GM21367 (cell line): ENCODE data around the gene TMEM232.
"Not testable (repeated sequence)": the region's sequence is repeated elsewhere in the genome, so short reads cannot be mapped to it uniquely, and the experiment has no call there.

ENCODE experiments used
- ATAC-seq: cut with Tn5 transposase; IDR thresholded peaks from one replicate; pipeline ENCODE4 v1.9.1; 2021; ENCODE audit not compliant: unreplicated experiment

The TMEM232 gene

DNA sequence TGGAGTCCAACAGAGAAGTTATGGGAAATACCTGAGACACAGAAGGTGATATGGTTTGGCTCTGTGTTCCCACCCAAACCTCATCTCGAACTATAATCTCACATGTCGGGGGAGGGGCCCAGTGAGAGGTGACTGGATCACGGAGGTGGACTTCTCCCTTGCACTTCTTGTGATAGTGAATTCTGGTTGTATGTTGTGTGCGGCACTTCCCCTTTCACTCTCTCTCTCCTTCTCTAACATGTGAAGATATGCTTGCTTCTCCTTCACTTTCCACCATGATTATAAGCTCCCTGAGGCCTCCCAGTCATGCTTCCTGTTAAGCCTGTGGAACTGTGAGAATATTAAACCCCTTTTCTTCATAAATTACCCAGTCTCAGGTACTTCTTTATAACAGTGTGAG, 96.1 kb downstream of the TMEM232 start:
- ATAC-seq: no peak

DNA sequence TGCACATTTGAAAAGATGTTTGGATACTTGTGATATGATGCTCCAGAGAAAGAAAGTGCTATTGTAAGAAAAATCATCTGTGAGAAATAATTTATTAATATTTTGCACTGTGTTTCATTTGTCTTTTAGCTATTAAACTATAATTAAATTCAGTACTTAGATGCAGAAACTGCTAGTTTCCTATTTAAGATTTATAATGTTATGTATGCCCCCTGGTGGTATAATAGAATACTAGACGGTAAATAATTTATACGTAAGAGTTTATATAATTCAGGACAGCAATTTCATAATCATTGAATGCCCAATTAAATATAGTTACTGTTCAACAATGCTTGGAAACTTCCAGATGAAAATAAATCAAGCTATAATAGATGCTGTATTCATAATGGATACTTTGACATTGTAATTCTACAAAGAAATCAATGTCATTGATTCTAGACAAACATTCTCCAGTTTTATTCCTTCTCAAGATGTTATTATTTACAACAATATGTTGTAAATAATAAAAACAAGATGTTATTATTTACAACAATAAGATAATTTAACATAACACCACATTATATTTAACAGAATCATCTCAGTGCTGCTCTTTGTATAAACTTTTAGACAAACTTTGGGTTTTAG, 101.0 kb downstream of the TMEM232 start:
- no peak for ATAC-seq

DNA sequence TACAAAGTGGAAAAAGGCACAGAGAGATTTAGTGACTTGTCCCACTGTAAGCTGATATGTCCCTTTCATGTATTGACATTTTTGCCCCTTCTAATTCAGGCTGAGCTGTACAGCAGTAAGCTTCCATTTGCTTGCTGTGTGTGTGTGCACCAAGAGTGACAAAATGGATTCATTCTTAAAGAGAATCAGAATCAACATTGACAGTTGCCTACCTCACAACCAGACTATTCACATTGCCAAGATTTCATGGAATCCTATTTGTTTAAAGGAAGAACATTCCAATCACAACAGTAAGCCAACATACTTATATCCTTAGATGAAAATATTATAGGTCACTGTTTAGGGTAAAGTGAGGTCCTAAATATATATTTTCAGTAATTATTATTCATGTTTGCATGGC, 102.6 kb downstream of the TMEM232 start:
- ATAC-seq: no peak

DNA sequence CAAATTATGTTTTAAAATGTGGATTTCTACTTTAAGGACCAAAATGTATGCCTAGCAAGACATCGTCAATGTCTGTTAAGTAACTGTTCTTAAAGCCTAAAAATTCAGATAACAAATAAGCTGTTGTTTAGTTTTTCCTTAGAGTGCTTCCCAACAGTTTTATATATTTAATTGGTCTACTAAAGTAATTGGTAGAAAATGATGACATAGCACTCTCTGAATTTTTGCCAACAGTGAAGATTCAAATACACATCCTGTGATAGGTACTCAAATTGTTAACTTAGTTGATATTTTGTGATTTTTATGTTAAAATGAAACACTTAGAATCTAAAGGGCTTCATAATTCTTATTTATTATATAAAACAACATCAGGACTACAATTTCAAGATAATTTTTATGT, 107.5 kb downstream of the TMEM232 start:
- ATAC-seq: no peak

DNA sequence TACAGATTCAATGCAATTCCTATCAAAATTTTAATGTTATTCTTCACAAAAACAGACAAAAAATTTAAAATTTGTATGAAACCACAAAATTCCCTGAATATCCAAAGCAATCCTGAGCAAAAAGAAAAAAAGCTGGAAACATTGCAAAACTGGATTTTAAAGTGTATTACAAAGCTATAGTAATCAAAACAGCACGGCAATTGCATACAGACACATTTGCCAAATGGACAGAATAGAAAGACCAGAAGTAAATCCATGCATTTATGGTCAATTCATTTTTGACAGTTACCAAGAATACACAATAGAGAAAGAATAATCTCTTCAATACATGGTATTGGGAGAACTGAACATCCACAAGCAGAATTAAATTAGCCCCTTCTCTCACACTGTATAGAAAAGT, 110.5 kb downstream of the TMEM232 start:
- no peak for ATAC-seq

DNA sequence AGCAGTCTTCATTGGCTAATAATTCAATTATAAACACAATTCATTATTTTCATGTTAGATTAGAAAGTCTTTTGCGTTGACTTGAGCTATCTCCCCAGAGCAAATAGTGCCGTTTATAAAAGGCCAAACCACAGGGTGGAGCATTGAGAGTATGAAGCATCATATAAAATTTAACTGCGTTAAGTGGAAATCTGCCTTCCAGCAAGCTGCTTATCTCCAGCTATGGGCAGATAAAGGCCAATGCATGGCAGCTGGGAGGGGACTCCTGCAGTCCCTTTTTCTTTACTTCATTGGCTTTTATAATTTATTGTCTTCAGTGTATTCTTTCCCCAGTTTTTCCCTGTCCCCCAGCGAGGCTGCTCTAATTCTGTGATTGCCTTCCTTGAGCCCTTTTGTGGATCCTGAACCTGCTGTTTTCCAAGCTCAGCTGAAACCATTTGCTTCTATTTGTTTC, 113.7 kb downstream of the TMEM232 start:
- no peak for ATAC-seq

DNA sequence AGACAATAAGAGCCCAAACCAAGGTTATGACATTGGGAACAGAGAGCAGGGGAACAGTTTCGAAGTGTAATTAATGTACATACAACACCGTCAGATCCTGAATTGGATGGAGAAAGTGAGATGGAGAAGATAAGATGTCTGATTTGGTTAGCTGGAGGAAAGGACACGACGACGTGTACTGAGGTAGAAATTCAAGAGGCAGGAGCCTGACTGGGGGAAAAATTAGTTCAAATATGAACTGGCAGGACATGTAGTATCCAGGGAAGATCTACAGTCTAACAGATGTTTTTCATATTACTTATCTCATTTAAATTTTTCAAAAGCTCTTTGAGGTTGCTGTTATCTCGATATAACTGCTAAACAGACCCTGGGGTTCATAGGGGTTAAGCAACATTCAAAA, 114.7 kb downstream of the TMEM232 start:
- ATAC-seq: no peak

DNA sequence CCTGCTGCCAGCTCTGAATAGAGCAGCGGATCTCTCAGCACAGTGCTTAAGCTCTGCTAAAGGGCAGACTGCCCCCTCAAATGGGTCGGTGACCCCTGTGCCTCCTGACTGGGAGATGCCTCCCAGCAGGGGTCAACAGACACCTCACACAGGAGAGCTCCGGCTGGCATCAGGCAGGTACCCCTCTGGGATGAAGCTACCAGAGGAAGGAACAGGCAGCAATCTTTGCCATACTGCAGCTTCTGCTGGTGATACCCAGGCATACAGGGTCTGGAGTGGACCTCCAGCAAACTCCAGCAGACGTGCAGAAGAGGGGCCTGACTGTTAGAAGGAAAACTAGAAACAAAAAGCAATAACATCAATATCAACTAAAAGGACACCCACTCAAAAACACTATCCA, 131.6 kb downstream of the TMEM232 start:
- ATAC-seq: no peak

DNA sequence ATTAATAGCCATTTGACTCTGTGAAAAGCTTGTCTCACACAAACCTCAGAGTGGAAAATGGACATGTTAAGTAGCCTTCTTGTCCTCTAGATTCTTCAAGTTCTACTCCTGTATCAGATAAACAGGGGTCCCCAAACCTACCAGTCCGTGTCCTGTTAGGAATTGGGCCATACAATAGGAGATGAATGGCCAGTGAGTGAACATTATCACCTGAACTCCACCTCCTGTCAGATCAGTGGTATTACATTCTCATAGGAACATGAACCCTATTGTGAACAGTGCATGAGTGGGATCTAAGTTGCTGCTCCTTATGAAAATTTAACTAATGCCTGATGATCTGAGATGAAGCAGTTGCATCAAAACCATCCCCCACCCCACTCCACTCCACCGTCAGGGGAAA, 136.3 kb downstream of the TMEM232 start:
- ATAC-seq: peak; percentile 83

DNA sequence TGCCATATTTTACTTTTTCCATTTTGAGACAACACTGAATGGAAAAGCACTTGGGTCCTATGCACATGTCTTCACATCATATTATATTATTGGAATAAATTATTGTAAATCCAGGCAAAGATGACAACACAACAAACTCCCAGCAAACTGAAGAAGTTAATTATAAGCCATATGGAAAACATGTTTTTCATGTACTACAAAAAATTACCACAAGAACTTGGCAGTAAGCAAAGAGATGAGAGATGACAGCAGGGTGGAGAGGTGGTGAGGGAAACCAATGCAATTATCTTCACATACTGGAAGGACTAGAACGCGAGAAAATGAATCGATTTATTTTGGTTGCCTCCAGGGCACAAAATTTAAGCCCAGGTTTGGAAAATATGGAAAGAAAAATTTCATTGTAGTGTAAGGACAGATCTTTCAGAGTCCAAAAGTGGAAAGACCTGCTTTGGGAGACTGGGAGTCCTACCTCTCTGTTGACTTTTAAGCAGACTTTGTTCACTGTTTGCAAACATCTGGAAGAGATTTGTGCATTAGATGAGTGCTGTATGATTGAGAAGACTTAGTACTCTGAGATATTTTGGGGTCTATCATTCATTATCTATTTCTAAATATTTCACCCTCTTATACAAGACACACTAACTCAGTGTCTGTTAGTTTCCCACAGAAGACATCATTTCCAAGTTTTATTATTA, 138.0 kb downstream of the TMEM232 start:
- no peak for ATAC-seq

DNA sequence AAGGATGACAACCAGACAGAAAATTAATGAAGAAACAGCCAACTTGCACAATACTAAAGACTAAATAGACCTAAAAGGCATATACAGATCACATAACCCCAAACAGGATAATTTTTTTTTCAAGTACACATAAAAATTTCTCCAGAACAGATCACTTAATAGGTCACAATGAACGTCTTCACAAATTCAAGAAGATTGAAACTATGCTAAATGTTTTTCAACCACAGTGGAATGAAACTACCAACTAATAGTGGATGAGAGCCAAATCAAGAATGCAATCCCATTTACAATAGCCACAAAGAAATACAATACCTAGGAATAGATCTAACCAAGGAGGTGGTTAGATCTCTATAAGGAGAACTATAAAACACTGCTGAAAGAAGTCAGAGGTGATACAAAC, 145.8 kb downstream of the TMEM232 start:
- no peak for ATAC-seq

DNA sequence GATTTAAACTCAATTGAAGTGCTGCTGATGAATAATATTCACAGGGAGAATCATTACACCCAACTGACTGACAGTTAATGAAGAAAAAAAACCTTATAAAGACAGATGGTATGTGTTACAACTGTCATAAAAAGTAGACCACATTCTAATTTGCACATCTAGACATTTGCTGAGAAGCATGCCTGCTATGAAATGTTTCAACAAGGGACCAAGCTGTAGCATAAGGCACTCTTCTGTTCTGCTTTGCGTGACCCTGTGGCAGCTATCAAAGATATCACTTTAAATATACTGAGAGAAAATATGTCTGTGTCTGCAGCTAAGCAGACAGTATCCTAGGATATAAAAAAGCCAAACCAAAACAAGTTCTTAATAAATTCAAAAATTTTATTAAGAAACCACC, 153.7 kb downstream of the TMEM232 start:
- no peak for ATAC-seq

DNA sequence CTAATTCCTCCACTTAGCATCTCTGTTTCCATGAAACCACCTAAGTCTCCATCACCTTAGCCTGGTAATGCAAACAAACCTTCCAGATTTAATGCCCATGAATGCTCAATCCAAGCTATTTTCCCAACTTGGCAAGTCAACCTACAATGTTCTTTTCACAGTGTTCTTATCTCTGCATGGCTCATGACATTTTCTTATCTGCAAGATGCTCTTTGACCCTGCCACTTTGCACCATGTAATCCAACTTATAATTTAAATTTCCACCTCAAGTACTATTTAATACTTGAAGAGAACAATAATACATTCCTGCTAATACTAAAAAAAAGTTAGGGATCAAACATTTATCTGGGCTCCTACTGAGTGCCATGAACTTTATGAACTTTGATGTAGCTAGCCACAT, 164.3 kb downstream of the TMEM232 start:
- ATAC-seq: no peak

DNA sequence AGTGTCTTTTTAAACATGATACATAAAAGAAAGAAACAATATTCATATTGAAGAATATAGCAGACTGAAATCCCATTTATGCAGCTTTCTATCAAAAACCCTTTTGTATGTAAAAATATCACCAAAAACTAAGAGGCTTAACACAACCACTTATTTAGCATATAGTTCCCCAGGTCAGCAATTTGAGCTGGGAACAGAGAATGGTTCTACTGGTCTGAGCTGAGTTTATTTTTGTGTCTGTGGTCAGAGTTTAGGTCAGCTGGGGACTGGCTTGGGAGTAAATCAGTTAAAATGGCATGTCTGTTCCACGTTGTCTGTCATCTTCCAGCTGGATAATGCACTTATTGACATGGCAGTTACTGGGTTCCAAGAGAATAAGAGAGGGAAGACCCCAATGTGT, 165.0 kb downstream of the TMEM232 start:
- no peak for ATAC-seq

DNA sequence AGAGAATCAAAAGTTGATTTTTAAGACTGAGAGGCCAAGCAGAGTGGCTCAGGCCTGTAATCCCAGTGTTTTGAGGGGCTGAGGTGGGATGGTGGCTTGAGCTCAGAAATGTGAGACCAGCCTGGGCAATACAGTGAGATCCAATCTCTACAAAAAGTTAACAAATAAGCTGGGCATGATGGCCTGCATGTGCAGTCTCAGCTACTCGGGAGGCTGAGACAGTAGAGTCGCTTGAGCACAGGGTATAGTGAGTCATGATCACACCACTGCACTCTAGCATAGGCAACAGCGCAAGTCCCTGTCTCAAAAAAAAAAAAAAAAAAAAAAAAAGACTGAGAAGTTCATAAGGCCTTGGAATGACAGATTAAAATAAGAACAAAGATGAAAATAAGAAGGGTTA, 177.2 kb downstream of the TMEM232 start:
- ATAC-seq: no peak

DNA sequence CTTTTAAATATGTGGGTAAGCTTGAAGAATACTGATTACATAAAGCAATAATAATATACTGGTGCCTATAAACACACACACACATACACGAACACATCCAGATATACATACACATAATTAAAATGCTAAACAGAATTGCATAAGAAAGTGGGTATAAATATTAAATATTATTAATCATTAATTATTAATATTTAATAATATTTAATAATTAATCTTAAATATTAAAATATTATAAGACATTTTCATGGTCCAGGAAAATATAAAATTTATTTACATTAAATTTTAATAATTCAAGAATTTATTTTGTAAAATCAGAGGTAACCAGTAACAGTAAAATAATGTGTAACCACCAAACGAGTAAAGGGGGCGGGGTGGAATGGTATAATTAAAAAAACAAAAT, 178.3 kb downstream of the TMEM232 start:
- ATAC-seq: no peak

DNA sequence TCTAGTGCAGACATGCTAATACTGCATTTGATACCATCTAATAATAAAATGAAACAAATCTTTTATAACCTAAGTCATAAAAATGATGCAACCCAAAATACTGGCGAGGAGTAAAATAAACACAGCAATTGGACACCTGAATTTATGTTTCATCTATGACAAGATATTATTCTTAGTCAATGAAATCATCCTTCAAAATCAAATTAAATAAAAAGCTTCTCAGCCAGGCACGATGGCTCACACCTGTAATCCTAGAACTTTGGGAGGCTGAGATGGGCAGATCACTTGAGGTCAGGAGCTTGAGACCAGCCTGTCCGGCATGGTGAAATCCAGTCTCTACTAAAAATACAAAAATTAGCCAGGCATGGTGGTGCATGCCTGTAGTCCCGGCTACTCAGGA, 179.0 kb downstream of the TMEM232 start:
- no peak for ATAC-seq

DNA sequence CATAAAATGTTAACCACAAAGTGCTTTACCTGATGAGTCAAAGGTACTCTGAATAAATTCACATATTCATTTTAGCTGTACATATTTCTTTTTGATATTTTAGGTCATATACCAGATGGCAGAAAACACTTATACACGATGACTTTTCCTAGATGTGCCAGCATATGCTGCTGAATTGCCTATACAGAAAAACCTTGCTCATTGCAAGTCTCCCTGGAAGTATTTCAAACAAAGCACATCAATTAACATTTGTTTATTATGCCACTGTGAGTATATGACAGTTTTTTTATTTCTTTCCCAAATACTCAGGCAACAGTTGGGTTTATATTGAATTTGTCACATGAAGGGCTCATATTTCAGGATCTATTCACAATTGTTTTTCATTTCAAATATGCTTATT, 180.8 kb downstream of the TMEM232 start:
- no peak for ATAC-seq

DNA sequence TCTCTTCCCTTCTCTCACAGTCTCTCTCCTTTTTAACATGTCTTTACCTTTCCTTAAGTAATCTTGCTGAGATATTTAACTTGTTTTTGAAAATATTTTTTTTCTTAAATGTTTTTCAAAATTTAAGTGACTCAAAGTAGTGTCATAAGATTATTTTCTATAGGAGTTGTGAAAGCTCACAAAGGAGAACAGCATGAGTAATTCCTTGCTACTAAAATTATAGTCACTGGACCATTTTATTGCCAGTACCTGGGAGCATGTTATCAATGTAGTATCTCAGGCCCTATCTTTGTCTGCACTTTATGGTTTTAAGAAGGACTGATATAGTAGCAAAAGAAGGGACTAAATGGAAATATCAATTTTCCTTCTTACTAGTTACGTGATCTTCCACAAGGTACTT, 181.9 kb downstream of the TMEM232 start:
- no peak for ATAC-seq

DNA sequence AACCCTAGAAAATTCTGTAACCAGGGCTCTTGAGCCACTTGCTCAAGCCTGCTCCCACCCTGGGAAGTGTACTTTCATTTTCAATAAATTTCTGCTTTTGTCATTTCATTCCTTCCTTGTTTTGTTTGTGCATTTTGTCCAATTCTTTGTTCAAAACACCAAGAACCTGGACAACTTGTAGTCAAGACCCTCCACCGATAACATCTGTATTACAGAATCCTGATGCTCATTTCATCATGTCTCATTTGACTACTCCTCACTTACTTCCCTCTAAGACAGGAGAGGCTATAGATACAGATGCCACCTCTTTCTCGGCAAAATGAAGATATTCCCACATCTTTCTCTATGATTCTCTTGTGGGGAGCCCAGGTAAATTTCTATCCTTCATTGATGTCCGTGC, 183.5 kb downstream of the TMEM232 start:
- ATAC-seq: no peak

DNA sequence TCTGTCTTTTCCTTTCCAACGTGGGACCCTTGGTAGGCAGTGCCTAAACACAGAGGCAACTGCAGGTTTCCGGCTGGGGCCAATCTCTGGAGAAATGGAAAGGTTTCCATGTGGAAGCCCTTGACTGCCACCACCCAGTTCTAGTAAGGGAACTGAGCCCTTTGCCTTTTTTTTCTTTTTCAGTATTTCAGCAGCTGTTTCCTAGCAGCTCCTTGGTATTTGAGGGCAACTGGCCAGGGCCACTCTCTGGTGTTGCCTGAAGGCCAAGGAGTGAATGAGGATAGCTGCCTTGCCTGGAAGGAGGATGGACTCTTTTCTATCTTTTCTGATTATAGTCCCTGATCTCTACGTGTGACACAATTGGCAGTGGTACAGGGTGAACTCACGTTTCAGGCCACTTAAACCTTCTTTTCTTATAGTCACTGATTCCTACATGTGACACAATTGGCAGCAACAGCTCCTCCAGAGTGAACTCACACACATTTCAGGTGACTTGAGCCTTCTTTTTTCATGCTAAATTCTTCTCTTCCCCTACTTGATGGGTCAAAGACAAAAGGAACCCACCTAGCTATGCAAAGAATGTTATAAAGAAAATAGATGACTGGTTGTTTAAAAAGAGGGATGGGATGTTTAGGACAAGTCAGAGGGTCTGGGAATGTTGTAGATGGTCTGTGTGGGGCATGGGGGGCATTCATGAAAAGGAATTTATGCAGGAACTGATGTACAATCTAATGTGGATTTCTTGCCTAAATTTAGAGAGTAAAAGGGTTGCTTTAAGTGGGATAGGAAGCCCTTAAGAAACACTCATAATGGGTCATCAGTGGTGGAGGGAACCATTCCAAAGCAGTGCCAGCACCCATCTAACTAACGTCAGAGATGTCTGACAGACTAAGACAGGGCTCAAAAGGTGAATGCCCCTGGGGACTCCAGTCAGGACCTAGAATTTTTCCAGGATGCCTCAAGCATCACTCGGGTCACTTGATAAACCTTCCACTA, 190.1 kb downstream of the TMEM232 start:
- no peak for ATAC-seq

DNA sequence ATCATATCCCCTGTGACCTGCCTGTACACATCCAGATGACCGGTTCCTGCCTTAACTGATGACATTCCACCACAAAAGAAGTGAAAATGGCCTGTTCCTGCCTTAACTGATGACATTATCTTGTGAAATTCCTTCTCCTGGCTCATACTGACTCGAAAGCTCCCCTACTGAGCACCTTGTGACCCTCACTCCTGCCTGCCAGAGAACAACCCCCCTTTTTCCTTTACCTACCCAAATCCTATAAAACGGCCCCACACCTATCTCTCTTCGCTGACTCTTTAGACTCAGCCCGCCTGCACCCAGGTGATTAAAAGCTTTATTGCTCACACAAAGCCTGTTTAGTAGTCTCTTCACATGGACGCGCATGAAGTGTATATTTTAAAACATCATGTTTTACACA, 191.3 kb downstream of the TMEM232 start:
- not testable (repeated sequence) for ATAC-seq
